ENCODE results near the gene HID1. TPM values are rescaled to one million over a fixed set of nuclear protein-coding genes. Genes with fewer than 3 reads are reported as not detected.

The HID1 gene
- total RNA-seq, 1 donor from 2014 or later = 0.31 TPM

- H3K27me3 Mint-ChIP-seq (ENCODE audit: insufficient read depth) = peaks cover 60% of the 10 kb centered on the region
- no peak for DNase-seq (ENCODE audit: low spot score)
- H3K27ac Mint-ChIP-seq = no peak overlapping the region
- H3K36me3 Mint-ChIP-seq (ENCODE audit: low read depth) = no peaks in the 10 kb centered on the region
- intact Hi-C loops (cut with micrococcal nuclease) = no loop called here
- H3K9me3 Mint-ChIP-seq = no peaks in the 10 kb centered on the region
- no peak overlapping the region for H3K4me3 Mint-ChIP-seq
- no peaks in the 10 kb centered on the region for H3K4me1 Mint-ChIP-seq (ENCODE audit: low read depth)
Measured at GRCh38 chr17:74930535-74931036, 42.0 kb downstream of the HID1 start.

DNA sequence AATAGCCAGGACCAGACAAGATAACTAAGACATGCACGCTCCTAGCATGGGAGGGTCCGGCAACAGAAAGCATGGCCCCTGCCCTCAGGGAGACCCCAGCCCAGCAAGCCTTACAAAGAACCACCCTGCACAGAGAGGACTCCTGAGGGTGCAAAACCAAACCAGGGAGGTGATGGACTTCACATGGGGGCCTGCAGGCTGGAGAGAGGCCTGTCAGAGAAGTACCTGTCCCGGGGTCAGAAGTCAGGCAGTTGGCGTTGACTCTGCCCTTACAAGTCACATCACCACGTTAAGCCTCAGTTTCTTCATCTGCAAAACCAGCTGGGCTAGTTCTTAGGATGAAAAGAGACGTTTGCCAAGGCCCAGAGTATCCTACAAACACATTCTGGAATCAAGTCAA lies 43.8 kb downstream of the HID1 start:
- peaks cover 66% of the 10 kb centered on the region for H3K27me3 Mint-ChIP-seq (ENCODE audit: insufficient read depth)
- no peak overlapping the region for H3K4me3 Mint-ChIP-seq
- no peaks in the 10 kb centered on the region for H3K9me3 Mint-ChIP-seq
- H3K27ac Mint-ChIP-seq = no peak overlapping the region
- no peaks in the 10 kb centered on the region for H3K4me1 Mint-ChIP-seq (ENCODE audit: low read depth)
- intact Hi-C loops (cut with micrococcal nuclease) = no loop called here
- DNase-seq (ENCODE audit: low spot score) = no peak
- H3K36me3 Mint-ChIP-seq (ENCODE audit: low read depth) = no peaks in the 10 kb centered on the region

DNA sequence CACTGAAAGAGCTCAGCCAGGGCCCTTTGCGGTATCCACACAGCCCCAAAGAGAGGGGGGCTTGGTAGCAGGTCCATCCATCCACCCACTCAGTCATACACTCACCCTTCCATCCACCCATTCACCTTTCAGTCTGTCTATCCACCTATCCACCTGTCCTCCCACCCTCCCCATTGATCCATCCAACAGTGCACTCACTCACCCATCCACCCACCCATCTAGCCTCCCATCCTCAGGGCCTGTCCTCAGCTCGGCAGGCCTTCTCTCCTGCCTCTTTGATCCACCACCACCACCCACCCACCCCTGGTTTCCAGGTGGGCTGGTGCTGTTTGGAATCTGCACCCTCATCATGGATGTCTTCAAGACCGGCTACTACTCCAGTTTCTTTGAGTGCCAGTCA lies 47.3 kb downstream of the HID1 start:
- no peaks in the 10 kb centered on the region for H3K36me3 Mint-ChIP-seq (ENCODE audit: low read depth)
- intact Hi-C loops (cut with micrococcal nuclease) = no loop called here
- no peaks in the 10 kb centered on the region for H3K4me1 Mint-ChIP-seq (ENCODE audit: low read depth)
- no peaks in the 10 kb centered on the region for H3K9me3 Mint-ChIP-seq
- no peak for DNase-seq (ENCODE audit: low spot score)
- H3K4me3 Mint-ChIP-seq = no peak overlapping the region
- peaks cover 54% of the 10 kb centered on the region for H3K27me3 Mint-ChIP-seq (ENCODE audit: insufficient read depth)
- H3K27ac Mint-ChIP-seq = no peak overlapping the region

GRCh38 chr17:74924250-74924948 lies 48.2 kb downstream of the HID1 start, which contains the start of gene OTOP2:
OTOP2 (plus strand) TSS chr17:74924273; CDS start chr17:74924633, 360 bp downstream.
- no peaks in the 10 kb centered on the region for H3K4me1 Mint-ChIP-seq (ENCODE audit: low read depth)
- no peak for DNase-seq (ENCODE audit: low spot score)
- no peak within 1 kb of the TSS for H3K4me3 Mint-ChIP-seq
- H3K9me3 Mint-ChIP-seq = no peaks in the 10 kb centered on the region
- no peaks in the 10 kb centered on the region for H3K36me3 Mint-ChIP-seq (ENCODE audit: low read depth)
- no peak within 1 kb of the TSS for H3K27ac Mint-ChIP-seq
- peaks cover 51% of the 10 kb centered on the region for H3K27me3 Mint-ChIP-seq (ENCODE audit: insufficient read depth)
- intact Hi-C loops (cut with micrococcal nuclease) = no loop called here

DNA sequence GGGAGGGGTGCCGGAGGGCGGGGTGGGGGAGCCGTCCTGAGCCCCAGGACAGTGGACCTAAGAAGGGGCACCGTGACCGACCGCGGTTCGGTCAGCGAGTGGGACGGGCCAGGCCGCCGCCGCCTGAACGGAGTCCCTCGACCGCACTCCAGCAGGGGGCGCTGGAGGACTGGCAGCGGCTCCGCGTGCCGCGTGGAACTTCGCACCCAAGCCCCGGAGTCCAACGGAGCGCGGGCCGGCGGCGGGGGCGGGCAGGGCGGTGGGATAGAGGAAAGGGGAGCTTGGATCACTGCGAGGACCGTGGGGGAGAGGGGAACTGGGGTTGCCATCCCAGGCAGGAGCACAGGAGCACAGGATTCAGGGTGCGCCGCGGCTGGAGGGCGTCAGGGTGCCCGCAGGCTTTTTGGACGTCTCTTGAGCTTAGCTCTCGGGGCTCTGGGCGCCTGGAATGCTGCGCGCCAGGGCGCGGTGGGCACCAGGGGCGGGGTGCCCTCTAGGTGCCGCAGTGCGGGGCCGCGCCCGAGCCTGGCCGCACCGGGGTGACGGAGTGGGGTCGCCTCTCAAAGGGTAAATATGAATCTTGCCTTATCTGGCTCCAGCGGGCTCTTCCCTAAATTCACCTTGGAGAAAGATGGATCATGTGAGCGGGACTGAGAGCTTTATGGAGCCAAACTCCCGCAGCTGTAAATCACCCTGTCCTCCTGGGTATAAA lies 48.9 kb downstream of the HID1 start:
- Mint-ChIP-seq H3K27me3 (ENCODE audit: insufficient read depth) (peaks cover 51% of the 10 kb centered on the region), H3K4me3 (no peak overlapping the region)

GRCh38 chr17:74922694-74923537 lies 49.6 kb downstream of the HID1 start, which contains the start of gene USH1G:
USH1G (minus strand) TSS chr17:74923255; CDS start chr17:74923073, 182 bp downstream.
- H3K27ac Mint-ChIP-seq = no peak within 1 kb of the TSS
- no peaks in the 10 kb centered on the region for H3K36me3 Mint-ChIP-seq (ENCODE audit: low read depth)
- H3K9me3 Mint-ChIP-seq = no peaks in the 10 kb centered on the region
- H3K4me1 Mint-ChIP-seq (ENCODE audit: low read depth) = no peaks in the 10 kb centered on the region
- peaks cover 51% of the 10 kb centered on the region for H3K27me3 Mint-ChIP-seq (ENCODE audit: insufficient read depth)
- DNase-seq (ENCODE audit: low spot score) = no peak
- no peak within 1 kb of the TSS for H3K4me3 Mint-ChIP-seq
- intact Hi-C loops (cut with micrococcal nuclease) = loop anchor here (1.0 kb wide), 1 partner anchor 35 kb away; no protein-coding TSS in a partner anchor

More for the DNA sequence above, 48.9 kb downstream of the HID1 start:
- Mint-ChIP-seq H3K27ac (no peak overlapping the region), H3K36me3 (ENCODE audit: low read depth) (no peaks in the 10 kb centered on the region), H3K4me1 (ENCODE audit: low read depth) (no peaks in the 10 kb centered on the region), H3K9me3 (no peaks in the 10 kb centered on the region)
- peak; percentile 57 for DNase-seq (ENCODE audit: low spot score)
- intact Hi-C loops (cut with micrococcal nuclease) = loop anchor here (1.0 kb wide), 1 partner anchor 35 kb away; no protein-coding TSS in a partner anchor

GRCh38 chr17:74922172-74922571 lies 50.4 kb downstream of the HID1 start:
- no peak for DNase-seq (ENCODE audit: low spot score)
- peaks cover 47% of the 10 kb centered on the region for H3K27me3 Mint-ChIP-seq (ENCODE audit: insufficient read depth)
- H3K36me3 Mint-ChIP-seq (ENCODE audit: low read depth) = no peaks in the 10 kb centered on the region
- no peak overlapping the region for H3K4me3 Mint-ChIP-seq
- no peak overlapping the region for H3K27ac Mint-ChIP-seq
- no peaks in the 10 kb centered on the region for H3K4me1 Mint-ChIP-seq (ENCODE audit: low read depth)
- no peaks in the 10 kb centered on the region for H3K9me3 Mint-ChIP-seq
- intact Hi-C loops (cut with micrococcal nuclease) = no loop called here

- Mint-ChIP-seq H3K27me3 (ENCODE audit: insufficient read depth) (peaks cover 44% of the 10 kb centered on the region), H3K9me3 (no peaks in the 10 kb centered on the region), H3K36me3 (ENCODE audit: low read depth) (no peaks in the 10 kb centered on the region), H3K4me3 (no peak overlapping the region), H3K27ac (no peak overlapping the region), H3K4me1 (ENCODE audit: low read depth) (no peaks in the 10 kb centered on the region)
- no peak for DNase-seq (ENCODE audit: low spot score)
- intact Hi-C loops (cut with micrococcal nuclease) = no loop called here
Measured at GRCh38 chr17:74921769-74922168, 50.8 kb downstream of the HID1 start.

GRCh38 chr17:74921026-74921681 lies 51.4 kb downstream of the HID1 start:
- no peaks in the 10 kb centered on the region for H3K9me3 Mint-ChIP-seq
- H3K27me3 Mint-ChIP-seq (ENCODE audit: insufficient read depth) = peaks cover 39% of the 10 kb centered on the region
- no peaks in the 10 kb centered on the region for H3K36me3 Mint-ChIP-seq (ENCODE audit: low read depth)
- no peak overlapping the region for H3K4me3 Mint-ChIP-seq
- H3K27ac Mint-ChIP-seq = no peak overlapping the region
- no peaks in the 10 kb centered on the region for H3K4me1 Mint-ChIP-seq (ENCODE audit: low read depth)
- DNase-seq (ENCODE audit: low spot score) = no peak
- intact Hi-C loops (cut with micrococcal nuclease) = no loop called here

- DNase-seq (ENCODE audit: low spot score) = no peak
- Mint-ChIP-seq H3K27ac (no peak overlapping the region), H3K27me3 (ENCODE audit: insufficient read depth) (peaks cover 33% of the 10 kb centered on the region), H3K4me3 (no peak overlapping the region), H3K9me3 (no peaks in the 10 kb centered on the region), H3K4me1 (ENCODE audit: low read depth) (no peaks in the 10 kb centered on the region), H3K36me3 (ENCODE audit: low read depth) (no peaks in the 10 kb centered on the region)
- intact Hi-C loops (cut with micrococcal nuclease) = no loop called here
Measured at GRCh38 chr17:74920642-74921025, 51.9 kb downstream of the HID1 start.

- Mint-ChIP-seq H3K27me3 (ENCODE audit: insufficient read depth) (peaks cover 30% of the 10 kb centered on the region), H3K4me3 (no peak overlapping the region), H3K4me1 (ENCODE audit: low read depth) (no peaks in the 10 kb centered on the region), H3K9me3 (no peaks in the 10 kb centered on the region), H3K36me3 (ENCODE audit: low read depth) (no peaks in the 10 kb centered on the region), H3K27ac (no peak overlapping the region)
- DNase-seq (ENCODE audit: low spot score) = no peak
- intact Hi-C loops (cut with micrococcal nuclease) = no loop called here
Measured at GRCh38 chr17:74920306-74920620, 52.3 kb downstream of the HID1 start.

DNA sequence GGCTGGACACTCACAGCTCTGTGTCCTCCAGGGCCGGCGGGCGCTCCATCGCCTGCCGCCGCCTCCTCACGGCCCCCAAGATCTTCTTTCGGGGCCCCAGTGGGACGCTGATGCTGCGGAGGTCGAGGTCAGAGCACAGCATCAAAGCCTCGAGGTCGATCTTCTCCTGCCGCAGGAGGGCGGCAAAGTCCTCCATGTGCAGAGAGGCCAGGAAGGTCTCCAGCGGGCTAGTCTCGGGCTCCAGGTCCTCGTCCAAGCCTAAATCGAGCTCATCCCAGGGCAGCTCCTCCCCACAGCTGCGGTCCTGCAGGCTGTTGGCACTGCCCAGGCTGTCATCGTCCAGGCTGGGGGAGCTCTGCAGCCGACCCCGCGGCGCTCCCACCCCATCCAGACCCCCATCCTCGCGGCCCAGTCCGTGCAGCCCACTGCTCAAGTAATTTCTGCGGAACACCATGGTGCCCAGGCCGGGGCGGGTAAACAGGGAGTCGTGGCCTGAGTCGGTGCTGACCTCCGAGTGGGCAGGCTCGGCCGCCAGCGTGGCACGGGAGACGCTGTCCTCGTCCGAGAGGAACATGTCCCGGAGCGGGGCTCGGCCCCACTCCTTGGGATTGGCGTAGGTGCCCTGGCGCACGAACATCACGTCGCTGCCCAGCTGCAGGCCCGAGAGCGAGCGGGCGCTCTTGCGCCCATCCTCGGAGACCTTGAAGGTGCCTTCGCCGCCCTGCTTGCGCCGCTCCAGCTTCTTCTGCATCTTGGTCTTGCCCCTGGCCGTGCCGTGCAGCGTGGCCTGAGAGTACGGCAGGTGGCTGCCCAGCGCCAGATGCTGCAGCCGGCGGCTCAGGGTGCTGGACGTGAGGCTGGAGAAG lies 52.9 kb downstream of the HID1 start:
- H3K27ac Mint-ChIP-seq = no peak overlapping the region
- H3K9me3 Mint-ChIP-seq = no peaks in the 10 kb centered on the region
- no peak overlapping the region for H3K4me3 Mint-ChIP-seq
- H3K36me3 Mint-ChIP-seq (ENCODE audit: low read depth) = no peaks in the 10 kb centered on the region
- no peak for DNase-seq (ENCODE audit: low spot score)
- no peaks in the 10 kb centered on the region for H3K4me1 Mint-ChIP-seq (ENCODE audit: low read depth)
- intact Hi-C loops (cut with micrococcal nuclease) = no loop called here
- peaks cover 24% of the 10 kb centered on the region for H3K27me3 Mint-ChIP-seq (ENCODE audit: insufficient read depth)
